AG04449 (cell line): ENCODE data around the gene MTF1.
"Not testable (repeated sequence)": the region's sequence is repeated elsewhere in the genome, so short reads cannot be mapped to it uniquely, and the experiment has no call there.

ENCODE experiments used
- CTCF ChIA-PET: fragments of 350-600 bp; formaldehyde crosslinking; extraction: SDS; loops from one replicate; lab custom pipeline; 2021; ENCODE audit warnings: antibody characterized with exemption; lab: Yijun Ruan, JAX
- POLR2A ChIA-PET: fragments of 400-600, 350-600 bp; formaldehyde crosslinking; extraction: SDS; loops from one replicate; lab custom pipeline; 2020; ENCODE audit warnings: antibody characterized with exemption, inconsistent platforms; lab: Yijun Ruan, JAX
- DNase-seq: peaks from one replicate; pipeline ENCODE4 v3.0.0-alpha.2; 2010; ENCODE audit warnings: low read depth, low spot score
- H3K4me3 ChIP-seq: 2 replicates; pipeline ENCODE4 v1.5.1; 2011; ENCODE audit warnings: low read depth, mild to moderate bottlenecking, control low read depth, low read length
- TF ChIP-seq, protein P1 (sequence below): IDR thresholded peaks from one replicate; pipeline ENCODE4 v1.5.1; 2011; ENCODE audit warnings: mild to moderate bottlenecking, moderate library complexity, low read length, control low read depth, inconsistent platforms; ENCODE audit not compliant: insufficient read depth; ENCODE audit errors: missing control alignments

Gene MTF1

DNA sequence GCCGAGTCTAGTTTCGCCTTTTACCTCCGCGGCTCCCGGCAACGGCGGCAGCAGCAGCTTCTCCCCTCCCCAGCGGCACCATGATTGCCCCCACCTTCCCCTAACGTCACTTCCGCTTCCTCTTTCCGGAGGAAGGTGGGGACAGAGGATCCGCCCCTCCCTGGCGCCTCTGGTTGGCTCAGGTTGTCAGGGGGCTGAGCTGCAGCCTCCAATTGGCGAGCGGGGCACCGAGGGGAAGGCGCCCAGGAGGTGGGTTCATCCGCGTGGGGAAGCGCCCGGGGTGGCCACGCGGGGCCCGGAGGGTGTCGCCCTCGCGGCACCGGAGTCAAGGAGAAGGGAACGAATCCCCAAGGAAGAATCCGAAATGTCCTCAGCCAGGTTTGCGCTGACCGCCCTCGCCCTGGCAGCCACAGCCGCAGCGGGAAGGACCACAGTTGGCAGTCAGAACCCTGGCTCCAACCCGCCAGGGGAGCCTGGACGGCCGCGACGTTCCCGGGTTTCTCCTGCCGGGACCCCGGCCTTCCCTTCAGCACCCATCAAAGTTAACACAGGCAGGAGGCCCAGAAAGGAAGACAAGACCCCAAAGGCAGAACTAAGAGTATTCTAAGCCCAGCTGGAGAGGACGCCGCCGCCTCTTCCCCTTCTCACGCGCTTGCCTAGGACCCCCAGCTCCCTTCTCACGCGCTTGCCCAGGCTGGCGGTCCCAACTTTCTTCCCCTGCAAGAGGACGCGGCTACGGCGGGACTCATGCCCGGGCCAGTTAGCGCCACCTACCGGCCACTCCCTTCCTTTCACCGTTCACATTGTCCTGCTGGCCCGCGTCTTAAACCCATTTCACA lies at the start of gene MTF1:
Gene MTF1, minus strand, starts transcription at position 86 of the 839 bp plus-strand sequence. CDS start 1,934 bp downstream, outside the sequence.
- H3K4me3 ChIP-seq = peak within 1 kb of the TSS; percentile 99
- peak; percentile 76 for DNase-seq
- TF ChIP-seq, protein P1, sequence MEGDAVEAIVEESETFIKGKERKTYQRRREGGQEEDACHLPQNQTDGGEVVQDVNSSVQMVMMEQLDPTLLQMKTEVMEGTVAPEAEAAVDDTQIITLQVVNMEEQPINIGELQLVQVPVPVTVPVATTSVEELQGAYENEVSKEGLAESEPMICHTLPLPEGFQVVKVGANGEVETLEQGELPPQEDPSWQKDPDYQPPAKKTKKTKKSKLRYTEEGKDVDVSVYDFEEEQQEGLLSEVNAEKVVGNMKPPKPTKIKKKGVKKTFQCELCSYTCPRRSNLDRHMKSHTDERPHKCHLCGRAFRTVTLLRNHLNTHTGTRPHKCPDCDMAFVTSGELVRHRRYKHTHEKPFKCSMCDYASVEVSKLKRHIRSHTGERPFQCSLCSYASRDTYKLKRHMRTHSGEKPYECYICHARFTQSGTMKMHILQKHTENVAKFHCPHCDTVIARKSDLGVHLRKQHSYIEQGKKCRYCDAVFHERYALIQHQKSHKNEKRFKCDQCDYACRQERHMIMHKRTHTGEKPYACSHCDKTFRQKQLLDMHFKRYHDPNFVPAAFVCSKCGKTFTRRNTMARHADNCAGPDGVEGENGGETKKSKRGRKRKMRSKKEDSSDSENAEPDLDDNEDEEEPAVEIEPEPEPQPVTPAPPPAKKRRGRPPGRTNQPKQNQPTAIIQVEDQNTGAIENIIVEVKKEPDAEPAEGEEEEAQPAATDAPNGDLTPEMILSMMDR = peak; percentile 94
- ChIA-PET POLR2A (interaction anchor here (1.0 to 1.5 kb wide), 6 partner anchors 9 to 168 kb away, joined by 3 to 10 read pairs (median 3); partner anchors contain the start of genes C1orf122, CDCA8 and YRDC), CTCF (interaction anchor here (0.6 to 8.6 kb wide), 59 partner anchors 9 to 403 kb away, joined by 3 to 108 read pairs (median 5); partner anchors contain the start of genes C1orf122, CDCA8, DNALI1 and YRDC)

DNA sequence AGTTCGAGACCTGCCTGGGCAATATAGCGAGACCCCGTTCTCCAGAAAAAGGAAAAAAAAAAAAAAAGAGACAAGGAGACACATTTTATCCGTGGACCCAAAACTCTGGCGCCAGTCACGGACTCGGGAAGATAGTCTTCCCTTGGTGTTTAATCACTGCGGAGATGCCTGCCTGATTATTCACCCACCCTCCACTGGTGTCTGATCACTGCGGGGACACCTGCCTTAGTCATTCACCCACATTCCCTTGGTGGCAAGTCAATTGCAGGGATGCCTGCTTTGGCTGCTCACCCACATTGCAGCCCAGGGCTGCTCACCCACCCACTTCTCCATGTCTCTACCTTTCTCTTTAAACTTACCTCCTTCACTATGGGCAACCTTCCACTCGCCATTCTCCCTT lies 49.1 kb upstream of the MTF1 start:
- H3K4me3 ChIP-seq, CTCF ChIA-PET, DNase-seq, POLR2A ChIA-PET: not testable (repeated sequence)

DNA sequence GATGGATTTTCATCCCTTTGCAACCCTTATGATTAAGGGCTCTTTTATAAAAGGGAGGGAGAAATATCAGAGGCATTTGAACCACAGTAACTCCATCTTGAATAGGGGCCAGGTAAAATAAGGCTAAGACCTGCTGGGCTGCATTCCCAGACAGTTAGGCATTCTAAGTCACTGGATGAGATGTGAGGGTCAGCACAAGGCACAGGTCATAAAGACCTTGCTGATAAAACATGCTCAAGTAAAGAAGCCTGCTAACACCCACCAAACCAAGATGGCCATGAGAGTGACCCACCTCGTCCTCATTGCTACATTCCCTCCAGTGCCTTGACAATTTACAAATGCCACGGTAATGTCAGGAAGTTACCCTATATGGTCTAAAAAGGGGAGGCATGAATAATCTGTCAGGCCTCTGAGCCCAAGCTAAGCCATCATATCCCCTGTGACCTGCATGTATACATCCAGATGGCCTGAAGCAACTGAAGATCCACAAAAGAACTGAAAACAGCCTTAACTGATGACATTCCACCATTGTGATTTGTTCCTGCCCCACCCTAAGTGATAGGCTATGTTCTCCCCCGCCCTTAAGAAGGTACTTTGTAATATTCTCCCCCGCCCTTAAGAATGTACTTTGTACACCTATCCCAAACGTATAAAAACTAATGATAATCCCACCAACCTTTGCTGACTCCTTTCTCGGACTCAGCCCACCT lies 48.2 kb upstream of the MTF1 start:
- H3K4me3 ChIP-seq, CTCF ChIA-PET, DNase-seq, POLR2A ChIA-PET: not testable (repeated sequence)

DNA sequence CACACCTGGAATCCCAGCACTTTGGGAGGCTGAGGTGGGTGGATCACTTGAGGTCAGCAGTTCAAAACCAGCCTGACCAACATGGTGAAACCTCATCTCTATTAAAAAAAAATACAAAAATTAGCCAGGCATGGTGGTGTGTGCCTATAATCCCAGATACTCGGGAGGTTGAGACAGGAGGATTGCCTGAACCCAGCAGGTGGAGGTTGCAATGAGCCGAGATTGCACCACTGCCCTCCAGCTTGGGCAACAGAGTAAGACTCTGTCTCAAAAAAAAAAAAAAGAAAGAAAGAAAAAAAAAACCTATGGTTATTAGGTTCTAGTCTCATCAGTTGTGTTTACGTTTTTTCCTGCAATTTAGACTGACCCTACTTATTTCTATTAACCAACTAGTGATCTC lies 47.2 kb upstream of the MTF1 start:
- POLR2A ChIA-PET, DNase-seq, H3K4me3 ChIP-seq, CTCF ChIA-PET: not testable (repeated sequence)

DNA sequence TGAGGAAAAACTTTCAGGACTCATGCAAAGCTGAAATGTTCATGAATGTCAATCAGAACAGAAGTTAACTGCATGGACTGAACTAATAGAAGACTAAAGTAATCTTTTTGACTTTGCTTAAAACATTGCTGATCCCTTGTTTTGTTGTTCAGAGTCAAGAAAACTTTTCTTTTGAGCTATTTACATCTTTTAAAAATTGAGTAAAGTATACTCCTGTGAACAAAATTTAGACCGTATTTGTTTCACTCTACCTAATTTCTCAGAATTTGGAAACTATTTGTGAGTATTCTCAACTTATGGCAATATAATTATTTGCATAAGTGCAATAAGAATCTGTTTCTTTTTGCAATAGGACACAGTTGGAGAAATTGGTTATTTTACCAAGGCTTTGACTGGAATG lies 46.3 kb upstream of the MTF1 start:
- POLR2A ChIA-PET = no interaction called here
- H3K4me3 ChIP-seq = no peak overlapping the region
- no peak for DNase-seq
- TF ChIP-seq, protein P1 = no peak
- CTCF ChIA-PET = no interaction called here

DNA sequence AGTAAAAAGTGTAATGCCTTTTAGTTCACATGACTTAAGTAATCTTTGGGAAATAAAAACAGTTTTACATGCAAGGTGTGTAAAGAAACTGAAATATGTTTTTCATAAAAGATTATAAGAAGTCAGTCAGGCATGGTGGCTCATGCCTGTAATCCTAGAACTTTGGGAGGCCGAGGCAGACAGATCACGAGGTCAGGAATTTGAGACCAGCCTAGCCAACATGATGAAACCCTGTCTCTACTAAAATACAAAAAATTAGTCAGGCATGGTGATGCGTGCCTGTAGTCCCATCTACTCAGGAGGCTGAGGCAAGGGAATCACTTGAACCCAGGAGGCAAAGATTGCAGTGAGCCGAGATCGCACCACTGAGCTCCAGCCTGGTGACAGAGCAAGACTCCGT lies 44.5 kb upstream of the MTF1 start:
- POLR2A ChIA-PET, DNase-seq, H3K4me3 ChIP-seq, CTCF ChIA-PET: not testable (repeated sequence)

DNA sequence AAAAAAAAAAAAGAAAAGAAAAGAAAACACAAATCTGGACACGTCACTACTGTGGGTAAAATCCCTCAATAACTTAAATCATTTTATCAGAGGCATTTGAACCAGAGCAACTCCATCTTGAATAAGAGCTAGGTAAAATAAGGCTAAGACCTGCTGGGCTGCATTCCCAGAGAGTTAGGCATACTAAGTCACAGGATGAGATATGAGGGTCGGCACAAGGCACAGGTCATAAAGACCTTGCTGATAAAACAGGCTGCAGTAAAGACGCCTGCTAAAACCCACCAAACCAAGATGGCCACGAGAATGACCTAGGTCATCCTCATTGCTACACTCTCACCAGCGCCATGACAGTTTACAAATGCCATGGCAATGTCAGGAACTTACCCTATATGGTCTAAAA lies 43.6 kb upstream of the MTF1 start:
- TF ChIP-seq, protein P1 = no peak
- no peak for DNase-seq
- H3K4me3 ChIP-seq = no peak overlapping the region
- ChIA-PET POLR2A (no interaction called here), CTCF (interaction anchor here (0.9 kb wide), 1 partner anchor 10 kb away, joined by 4 read pairs; no protein-coding TSS in a partner anchor)

DNA sequence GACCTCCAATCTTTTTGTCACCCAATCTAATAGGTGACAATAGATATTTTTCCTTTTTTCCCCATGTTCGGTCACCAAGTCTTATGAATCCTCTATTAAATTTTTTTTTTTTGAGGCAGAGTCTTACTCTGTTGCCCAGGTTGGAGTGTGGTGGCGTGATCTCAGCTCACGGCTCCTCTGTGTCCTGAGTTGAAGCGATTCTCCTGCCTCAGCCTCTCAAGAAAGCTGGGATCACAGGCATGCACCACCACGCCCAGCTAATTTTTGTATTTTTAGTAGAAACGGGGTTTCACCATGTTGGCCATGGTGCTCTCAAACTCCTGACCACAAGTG lies 42.5 kb upstream of the MTF1 start:
- DNase-seq = no peak
- CTCF ChIA-PET = interaction anchor here (0.7 kb wide), 1 partner anchor 42 kb away, joined by 3 read pairs; no protein-coding TSS in a partner anchor
- no peak overlapping the region for H3K4me3 ChIP-seq
- POLR2A ChIA-PET = no interaction called here
- TF ChIP-seq, protein P1 = no peak
